ENCODE data around the gene KLC3. TPM values are rescaled to one million over a fixed set of nuclear protein-coding genes. Genes with fewer than 3 reads are reported as not detected.
"Not testable (repeated sequence)": the region's sequence is repeated elsewhere in the genome, so short reads cannot be mapped to it uniquely, and the experiment has no call there.

Gene KLC3
- total RNA-seq, 4 donors from 2014 or later, result not detected

DNA sequence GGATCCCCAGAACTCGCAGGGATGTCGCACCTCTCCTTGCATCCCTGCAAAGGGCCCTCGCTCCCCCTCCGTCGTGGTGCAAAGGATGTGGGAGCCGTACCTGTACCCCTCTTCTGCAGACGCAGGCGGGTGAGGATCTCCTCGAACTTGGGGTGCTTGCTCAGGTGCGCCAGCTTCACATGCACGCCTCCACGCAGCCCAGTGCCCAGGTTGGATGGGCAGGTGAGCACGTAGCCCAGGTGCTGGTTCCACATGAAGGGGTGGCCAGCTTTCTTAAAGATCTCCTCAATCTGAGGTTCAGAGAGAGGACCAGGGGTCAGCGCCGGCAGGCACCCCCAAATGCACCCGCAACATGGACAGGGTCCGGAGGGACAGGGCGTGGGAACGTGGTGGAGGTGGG is 33.2 kb upstream of the KLC3 start:
- no peak for DNase-seq
- Histone ChIP-seq H3K36me3 (no peaks in the 10 kb centered on the region), H3K4me1 (no peaks in the 10 kb centered on the region), H3K4me3 (no peak overlapping the region), H3K27me3 (no peaks in the 10 kb centered on the region), H3K27ac (no peak overlapping the region), H3K9me3 (no peaks in the 10 kb centered on the region)
- no peak for TF ChIP-seq CTCF (IDR thresholded peaks at IDR 0.05)
- TF ChIP-seq POLR2A (IDR thresholded peaks at IDR 0.05), result no peak

DNA sequence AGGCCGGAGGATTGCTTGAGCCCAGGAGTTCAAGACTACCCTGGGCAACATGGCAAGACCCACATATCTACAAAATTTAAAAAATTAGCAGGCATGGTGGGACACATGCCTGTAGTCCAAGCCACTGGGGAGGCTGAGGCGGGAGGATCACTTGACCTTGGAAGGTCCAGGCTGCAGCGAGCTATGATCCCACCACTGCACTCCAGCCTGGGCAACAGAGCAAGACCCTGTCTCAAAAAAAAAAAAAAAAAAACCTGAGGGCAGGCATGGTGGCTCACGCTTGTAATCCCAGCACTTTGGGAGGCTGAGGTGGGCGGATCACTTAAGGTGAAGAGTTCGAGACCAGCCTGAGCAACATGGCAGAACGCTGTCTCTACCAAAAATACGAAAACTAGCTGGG is 31.2 kb upstream of the KLC3 start:
- H3K9me3 ChIP-seq, H3K27ac ChIP-seq, DNase-seq, H3K4me3 ChIP-seq, H3K36me3 ChIP-seq, H3K27me3 ChIP-seq, H3K4me1 ChIP-seq: not testable (repeated sequence)

DNA sequence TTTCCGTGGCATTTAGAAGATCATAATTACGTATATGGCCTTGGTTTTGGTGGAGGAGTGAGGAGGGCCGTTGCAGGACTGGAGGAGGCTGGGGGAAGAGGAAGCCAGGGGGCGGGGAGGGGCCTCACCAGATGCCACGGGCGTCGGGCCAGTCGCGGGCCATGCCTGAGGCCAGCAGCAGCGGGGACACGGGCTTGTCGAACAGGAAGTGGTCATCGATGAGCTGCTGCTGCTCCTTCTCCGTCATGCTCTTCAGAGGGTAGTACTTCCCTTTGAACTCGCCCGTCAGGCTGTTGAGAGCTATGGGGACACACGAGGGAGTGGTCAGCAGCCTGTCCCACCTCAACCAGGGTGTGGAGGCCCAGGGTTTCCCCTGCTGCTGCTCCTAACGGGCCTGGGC is 28.9 kb upstream of the KLC3 start:
- Histone ChIP-seq H3K36me3 (no peaks in the 10 kb centered on the region), H3K27me3 (no peaks in the 10 kb centered on the region), H3K27ac (no peak overlapping the region), H3K4me3 (no peak overlapping the region), H3K4me1 (no peaks in the 10 kb centered on the region), H3K9me3 (no peaks in the 10 kb centered on the region)
- TF ChIP-seq POLR2A (IDR thresholded peaks at IDR 0.05) (no peak), CTCF (IDR thresholded peaks at IDR 0.05) (no peak)
- DNase-seq, result no peak

GRCh38 chr19:45312285-45312684 is 28.3 kb upstream of the KLC3 start:
- not testable (repeated sequence) for H3K4me1 ChIP-seq, H3K9me3 ChIP-seq, H3K4me3 ChIP-seq, H3K27me3 ChIP-seq, H3K27ac ChIP-seq, H3K36me3 ChIP-seq, DNase-seq

DNA sequence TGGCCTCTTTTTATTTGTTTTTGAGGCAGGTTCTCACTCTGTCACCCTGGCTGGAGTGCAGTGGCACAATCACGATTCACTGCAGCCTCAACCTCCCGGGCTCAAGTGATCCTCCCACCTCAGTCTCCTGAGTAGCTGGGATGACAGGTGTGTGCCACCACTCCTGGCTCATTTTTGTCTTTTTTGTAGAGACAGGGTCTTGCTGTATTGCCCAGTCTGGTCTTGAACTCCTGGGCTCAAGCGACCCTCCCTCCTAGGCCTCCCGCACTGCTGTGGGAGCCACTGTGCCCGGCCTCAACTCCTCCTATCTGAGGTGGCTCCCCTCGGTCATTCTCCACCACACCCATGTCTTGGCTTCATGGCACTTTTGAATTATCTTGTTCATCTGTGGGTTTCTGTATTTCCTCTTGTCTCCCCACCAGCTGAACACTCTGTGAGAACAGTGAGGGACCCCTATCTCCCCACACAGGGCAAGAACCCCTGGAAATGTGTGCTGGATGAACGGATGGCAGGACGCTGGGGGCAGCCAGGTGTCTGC is 25.8 kb upstream of the KLC3 start:
- Histone ChIP-seq H3K27ac (no peak overlapping the region), H3K4me3 (no peak overlapping the region), H3K4me1 (no peaks in the 10 kb centered on the region), H3K9me3 (no peaks in the 10 kb centered on the region), H3K27me3 (no peaks in the 10 kb centered on the region), H3K36me3 (no peaks in the 10 kb centered on the region)
- TF ChIP-seq POLR2A (IDR thresholded peaks at IDR 0.05), result no peak
- TF ChIP-seq CTCF (IDR thresholded peaks at IDR 0.05), result no peak
- DNase-seq, result no peak

DNA sequence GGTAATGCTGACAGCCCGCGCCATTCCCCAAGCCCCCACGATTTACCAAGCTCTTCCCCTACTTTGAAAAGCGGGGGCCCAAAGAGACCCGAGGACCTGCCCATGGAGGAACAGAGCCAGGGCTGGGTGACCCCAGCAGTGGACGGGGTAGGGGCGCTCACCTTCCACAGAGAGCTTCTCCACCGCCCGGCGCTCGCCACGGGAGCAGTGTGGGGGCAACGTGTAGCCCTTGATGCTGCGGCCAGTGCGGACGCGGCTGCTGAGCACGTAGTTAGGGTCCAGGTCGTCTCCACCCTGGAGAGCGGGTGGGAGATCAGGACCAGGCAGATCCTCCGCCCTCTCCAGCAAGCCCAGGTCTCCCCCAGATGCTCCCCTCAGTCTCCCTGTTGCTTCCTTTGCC is 25.2 kb upstream of the KLC3 start:
- Histone ChIP-seq H3K27me3 (no peaks in the 10 kb centered on the region), H3K4me1 (no peaks in the 10 kb centered on the region)

More for the DNA sequence above, 25.2 kb upstream of the KLC3 start:
- H3K9me3 ChIP-seq, result no peaks in the 10 kb centered on the region
- no peak overlapping the region for H3K27ac ChIP-seq
- H3K36me3 ChIP-seq, result no peaks in the 10 kb centered on the region
- TF ChIP-seq POLR2A (IDR thresholded peaks at IDR 0.05), result no peak
- TF ChIP-seq CTCF (IDR thresholded peaks at IDR 0.05), result no peak
- no peak for DNase-seq
- no peak overlapping the region for H3K4me3 ChIP-seq
